Activated CD8-positive, alpha-beta memory T cell treated with anti-CD3 and anti-CD28 coated beads for 36 hours (primary cell): ENCODE measurements around the gene AKT1S1. TPM values are rescaled to one million over a fixed set of nuclear protein-coding genes. Genes with fewer than 3 reads are reported as not detected.

ENCODE experiments used
- CTCF ChIA-PET: fragments of 350-600 bp; sonication (Branson Sonifier 250); formaldehyde crosslinking; loops from one replicate; lab custom pipeline; 2021; ENCODE audit warnings: antibody characterized with exemption; lab: Charles Lee
- POLR2A ChIA-PET: fragments of 350-600 bp; sonication (Branson Sonifier 250); formaldehyde crosslinking; loops from one replicate; lab custom pipeline; 2021; ENCODE audit warnings: antibody characterized with exemption; lab: Charles Lee
- total RNA-seq, 2 experiments: library from RNA; stranded (reverse); gene quantifications; one replicate each; pipeline ENCODE4 v1.2.3, GENCODE V29; 2021

Gene AKT1S1
- total RNA-seq, 2 experiments from 2014 or later = 31.7 TPM

- ChIA-PET POLR2A (interaction anchor here (0.6 to 1.6 kb wide), 3 partner anchors 38 to 109 kb away, joined by 3 to 4 read pairs (median 4); partner anchors contain the start of gene NUP62), CTCF (interaction anchor here (0.7 to 2.1 kb wide), 8 partner anchors 8 to 172 kb away, joined by 3 to 11 read pairs (median 4); partner anchors contain the start of genes AKT1S1, PTOV1 and TBC1D17)
These were observed 12.7 kb upstream of the AKT1S1 start for GRCh38 chr19:49889687-49890348.

- CTCF ChIA-PET = interaction anchor here (0.8 to 2.1 kb wide), 5 partner anchors 8 to 39 kb away, joined by 3 to 11 read pairs (median 3); partner anchors contain the start of genes AKT1S1, PTOV1 and TBC1D17
These were observed 12.0 kb upstream of the AKT1S1 start for GRCh38 chr19:49889038-49889686.

DNA sequence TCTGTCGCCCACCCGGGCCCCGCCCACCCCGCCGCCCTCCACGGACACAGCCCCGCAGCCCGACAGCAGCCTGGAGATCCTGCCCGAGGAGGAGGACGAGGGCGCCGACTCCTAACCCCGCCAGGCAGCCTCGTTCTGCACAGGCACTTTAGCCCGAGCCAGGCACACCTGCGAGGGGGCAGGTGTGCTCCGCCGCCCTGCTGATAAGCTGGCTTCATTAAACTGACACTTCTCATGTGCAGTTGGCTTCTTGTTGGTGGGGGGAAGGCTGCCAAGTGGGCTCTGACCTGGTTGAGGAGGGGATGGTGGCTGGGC lies 11.3 kb upstream of the AKT1S1 start:
- POLR2A ChIA-PET = interaction anchor here (0.6 to 1.1 kb wide), 3 partner anchors 41 to 216 kb away, joined by 3 to 6 read pairs (median 6); no protein-coding TSS in a partner anchor
- CTCF ChIA-PET = no interaction called here

More at GRCh38 chr19:49889038-49889686, 12.0 kb upstream of the AKT1S1 start:
- POLR2A ChIA-PET = interaction anchor here (1.6 kb wide), 1 partner anchor 40 kb away, joined by 4 read pairs; the partner anchor contains the start of gene NUP62

DNA sequence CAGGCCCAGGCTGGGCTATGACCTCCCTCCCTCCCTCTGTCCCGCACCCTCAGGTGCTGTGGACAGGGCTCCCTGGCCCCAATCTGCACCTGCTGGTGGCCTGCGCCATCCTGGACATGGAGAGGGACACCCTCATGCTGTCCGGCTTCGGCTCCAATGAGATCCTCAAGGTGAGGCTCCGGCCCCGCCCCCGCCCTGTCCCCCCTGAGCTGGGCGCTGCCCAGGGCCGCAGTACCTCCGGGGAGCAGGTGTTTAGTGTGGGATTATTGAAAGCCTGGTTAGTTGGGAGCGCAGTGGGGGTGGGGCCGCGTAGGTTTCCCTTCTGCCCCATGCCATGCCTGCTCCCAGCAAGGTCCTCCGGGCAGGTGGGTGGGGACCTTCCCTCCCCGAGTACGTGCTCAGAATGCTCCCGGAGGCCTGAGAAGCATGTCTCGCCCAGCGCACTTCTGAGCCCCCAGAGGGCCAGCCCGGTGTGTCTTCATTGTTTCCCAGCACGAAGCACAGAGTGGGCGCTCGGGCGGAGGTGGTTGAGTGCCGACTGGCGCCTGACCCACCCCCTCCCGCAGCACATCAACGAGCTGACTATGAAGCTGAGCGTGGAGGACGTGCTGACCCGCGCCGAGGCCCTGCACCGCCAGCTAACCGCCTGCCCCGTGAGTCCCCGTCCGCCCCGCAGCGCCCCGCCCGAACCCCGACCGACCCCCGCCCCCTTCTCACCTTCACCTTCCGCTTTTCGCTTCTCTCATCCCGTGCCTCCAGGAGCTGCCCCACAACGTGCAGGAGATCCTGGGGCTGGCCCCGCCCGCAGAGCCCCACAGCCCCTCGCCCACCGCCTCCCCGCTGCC lies 10.7 kb upstream of the AKT1S1 start:
- POLR2A ChIA-PET = interaction anchor here (0.6 to 1.1 kb wide), 3 partner anchors 42 to 215 kb away, joined by 3 to 6 read pairs (median 6); no protein-coding TSS in a partner anchor

DNA sequence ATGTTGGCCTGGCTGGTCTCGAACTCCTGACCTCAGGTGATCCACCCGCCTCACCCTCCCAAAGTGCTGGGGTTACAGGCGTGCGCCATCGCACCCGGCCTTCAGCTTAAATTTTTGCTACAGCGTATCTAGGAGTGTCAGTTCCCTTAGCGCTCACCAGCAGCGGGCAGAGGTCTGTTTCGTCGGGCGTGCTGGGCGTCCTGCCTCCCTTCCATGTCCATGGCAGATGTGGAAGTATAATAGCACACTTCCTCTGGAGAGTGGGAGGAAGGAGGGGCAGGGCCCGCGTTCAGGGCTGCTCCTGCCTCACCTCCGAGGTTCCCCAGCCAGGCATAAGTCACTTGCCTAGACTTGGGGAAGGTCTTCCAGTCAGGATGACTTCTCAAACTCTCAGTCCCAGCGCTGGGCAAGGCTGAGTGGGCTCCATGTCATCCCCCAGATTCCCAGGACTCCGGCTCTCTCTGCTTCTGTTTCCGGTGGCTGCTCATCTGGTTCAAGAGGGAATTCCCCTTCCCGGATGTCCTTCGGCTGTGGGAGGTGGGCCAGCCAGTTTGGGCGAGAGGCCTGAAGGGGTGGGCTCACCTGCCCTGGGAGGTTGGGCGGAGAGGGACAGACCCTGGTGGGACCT lies 10.0 kb upstream of the AKT1S1 start:
- ChIA-PET CTCF (interaction anchor here (1.0 kb wide), 1 partner anchor 51 kb away, joined by 3 read pairs; no protein-coding TSS in a partner anchor), POLR2A (interaction anchor here (0.6 to 1.0 kb wide), 2 partner anchors 26 to 34 kb away, joined by 3 read pairs; no protein-coding TSS in a partner anchor)

More for the DNA sequence above, 10.7 kb upstream of the AKT1S1 start:
- CTCF ChIA-PET = no interaction called here

DNA sequence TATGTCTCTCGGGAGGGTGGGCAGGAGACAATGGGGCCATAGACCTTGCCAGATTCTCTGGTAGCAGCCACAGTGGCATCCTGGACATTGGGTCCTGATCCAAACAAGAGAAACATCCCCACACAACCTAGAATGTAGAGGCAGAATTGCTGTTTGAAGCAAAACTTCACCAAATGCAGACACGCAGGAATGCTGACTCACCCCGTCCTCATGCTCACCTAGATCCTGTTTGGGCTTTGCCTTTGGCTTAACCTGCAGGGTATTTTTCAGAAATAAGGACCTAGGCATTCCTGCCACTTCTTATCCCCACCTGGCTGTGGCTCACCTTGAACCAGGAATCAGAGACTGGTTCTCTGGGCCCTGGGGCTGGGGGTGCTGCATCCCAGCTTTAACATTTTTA lies 7.6 kb upstream of the AKT1S1 start:
- ChIA-PET CTCF (no interaction called here), POLR2A (interaction anchor here (0.7 kb wide), 1 partner anchor 71 kb away, joined by 3 read pairs; no protein-coding TSS in a partner anchor)

- CTCF ChIA-PET = no interaction called here
These were observed 7.0 kb upstream of the AKT1S1 start for GRCh38 chr19:49884109-49884508.

DNA sequence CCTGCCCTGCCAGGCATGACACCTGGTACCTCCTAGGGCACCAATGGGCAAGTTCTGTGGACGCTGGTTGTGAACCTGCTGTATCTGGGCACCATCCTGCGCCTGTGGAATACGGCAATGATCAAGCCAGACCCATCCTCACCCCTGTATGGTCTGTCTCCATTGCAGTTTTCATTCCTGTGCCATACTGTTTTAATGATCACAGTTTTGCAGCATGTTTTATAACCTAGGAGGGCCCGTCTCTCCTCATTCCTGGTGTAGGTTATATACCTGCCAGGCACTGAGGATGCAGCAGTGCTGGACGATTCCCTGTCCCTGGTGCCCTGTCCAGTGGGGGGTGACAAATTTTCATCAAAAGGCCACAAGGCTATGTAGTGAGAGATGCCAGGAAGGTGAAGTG lies 5.9 kb upstream of the AKT1S1 start:
- POLR2A ChIA-PET = no interaction called here

More at GRCh38 chr19:49884109-49884508, 7.0 kb upstream of the AKT1S1 start:
- POLR2A ChIA-PET = no interaction called here

GRCh38 chr19:49882643-49883042 lies 5.5 kb upstream of the AKT1S1 start:
- ChIA-PET POLR2A (no interaction called here), CTCF (no interaction called here)

More for the DNA sequence above, 5.9 kb upstream of the AKT1S1 start:
- CTCF ChIA-PET = no interaction called here

DNA sequence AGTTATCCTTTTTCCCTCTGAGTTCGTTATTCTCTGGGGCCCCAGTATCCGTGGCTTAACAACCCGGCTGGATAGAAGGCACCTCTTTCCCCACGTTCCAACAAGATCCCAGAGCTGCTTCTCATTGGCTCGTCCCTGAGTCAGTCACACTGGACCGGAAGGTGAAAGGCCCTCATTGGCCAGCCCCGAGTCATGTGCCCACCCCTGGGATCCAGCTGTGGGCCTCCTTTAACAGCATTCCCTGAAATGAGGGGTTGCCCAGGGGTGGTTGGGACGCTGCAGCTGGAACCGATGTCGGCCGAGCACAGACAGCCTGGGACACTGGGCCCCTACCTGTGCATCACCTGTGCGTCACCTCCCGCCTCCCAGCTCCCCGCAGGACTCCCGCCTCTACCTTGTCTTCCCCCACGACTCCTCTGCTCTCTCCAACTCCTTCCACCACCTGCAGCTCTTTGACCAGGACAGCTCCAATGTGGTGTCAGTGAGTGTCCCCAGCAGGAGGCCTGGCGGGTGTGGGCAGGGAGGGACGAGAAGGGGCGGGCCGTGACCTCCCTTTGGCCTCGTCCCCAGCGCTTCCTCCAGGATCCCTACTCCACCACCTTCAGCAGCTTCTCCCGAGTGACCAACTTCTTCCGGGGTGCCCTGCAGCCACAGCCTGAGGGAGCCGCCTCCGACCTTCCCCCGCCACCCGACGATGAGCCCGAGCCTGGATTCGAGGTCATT lies 4.7 kb upstream of the AKT1S1 start:
- POLR2A ChIA-PET = interaction anchor here (0.9 kb wide), 1 partner anchor 12 kb away, joined by 5 read pairs; no protein-coding TSS in a partner anchor
- CTCF ChIA-PET = interaction anchor here (1.1 kb wide), 1 partner anchor 8 kb away, joined by 4 read pairs; no protein-coding TSS in a partner anchor

DNA sequence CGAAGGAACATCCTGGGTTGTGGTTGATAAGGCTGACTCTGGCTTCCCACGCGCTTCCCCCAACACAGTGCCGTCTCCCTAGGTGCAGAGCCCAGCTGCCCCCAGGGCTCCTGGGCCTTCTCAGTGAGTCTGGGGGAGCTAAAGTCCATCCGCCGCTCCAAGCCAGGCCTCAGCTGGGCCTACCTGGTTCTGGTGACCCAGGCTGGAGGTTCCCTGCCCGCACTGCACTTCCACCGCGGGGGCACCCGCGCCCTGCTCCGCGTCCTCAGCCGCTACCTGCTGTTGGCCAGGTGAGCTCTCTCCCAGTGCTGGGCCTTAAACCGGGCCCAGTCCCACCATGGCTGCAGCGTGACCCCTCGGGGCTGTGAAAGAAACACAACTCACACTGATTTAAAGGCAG lies 4.0 kb upstream of the AKT1S1 start:
- POLR2A ChIA-PET = interaction anchor here (0.9 kb wide), 1 partner anchor 13 kb away, joined by 5 read pairs; no protein-coding TSS in a partner anchor
- CTCF ChIA-PET = interaction anchor here (1.1 kb wide), 1 partner anchor 9 kb away, joined by 4 read pairs; no protein-coding TSS in a partner anchor

GRCh38 chr19:49880162-49880869 lies 3.2 kb upstream of the AKT1S1 start:
- ChIA-PET POLR2A (no interaction called here), CTCF (interaction anchor here (0.7 kb wide), 1 partner anchor 10 kb away, joined by 3 read pairs; no protein-coding TSS in a partner anchor)

DNA sequence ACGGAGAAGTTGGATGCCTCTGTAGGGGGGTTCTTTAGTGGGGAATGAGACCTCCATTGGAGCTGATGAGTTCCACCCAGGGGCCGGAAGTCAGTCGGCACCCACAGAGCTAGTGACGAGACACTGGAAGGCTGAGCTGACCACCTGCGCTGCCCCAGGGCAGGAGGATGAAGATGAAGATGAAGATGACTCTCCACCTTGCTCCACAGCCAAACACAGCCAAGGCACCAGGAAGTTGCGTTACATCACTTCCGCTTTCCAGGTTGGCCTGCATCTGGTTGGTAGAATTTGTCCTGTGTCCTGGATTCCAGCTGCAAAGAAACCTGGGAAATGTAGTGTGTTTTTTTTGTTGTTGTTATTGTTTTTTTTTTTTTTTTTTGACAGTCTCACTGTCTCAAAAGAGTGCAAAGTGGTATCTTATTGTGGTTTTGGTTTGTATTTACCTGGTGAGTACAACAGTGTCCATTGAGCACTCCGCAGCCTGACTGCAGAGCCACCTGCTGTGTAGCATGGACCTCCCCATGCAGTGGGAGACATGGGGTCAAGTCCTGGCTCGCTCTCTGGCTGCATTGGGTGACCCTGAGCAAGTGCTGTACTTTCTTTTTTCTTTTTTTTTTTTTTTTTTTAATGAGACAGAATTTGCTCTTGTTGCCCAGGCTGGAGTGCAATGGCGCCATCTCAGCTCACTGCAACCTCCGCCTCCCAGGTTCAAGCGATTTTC lies 2.2 kb upstream of the AKT1S1 start:
- CTCF ChIA-PET = interaction anchor here (0.7 kb wide), 1 partner anchor 11 kb away, joined by 3 read pairs; no protein-coding TSS in a partner anchor
- POLR2A ChIA-PET = no interaction called here

DNA sequence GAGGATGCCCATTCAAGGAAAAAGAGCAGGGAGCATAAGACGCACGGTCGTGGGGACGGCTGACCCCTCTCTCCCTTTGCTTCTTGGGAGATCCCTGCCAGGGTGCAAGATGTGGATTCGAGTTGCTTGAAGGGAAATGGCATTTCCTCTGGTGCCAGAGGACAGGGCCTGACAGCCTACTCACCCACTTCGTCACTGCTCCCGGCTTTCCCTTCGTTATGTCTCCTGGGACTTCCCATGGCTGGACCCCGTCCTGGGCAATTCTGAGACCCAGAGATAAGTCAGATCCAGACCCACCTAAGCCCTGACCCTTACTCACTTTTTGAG lies 1.6 kb upstream of the AKT1S1 start:
- ChIA-PET CTCF (no interaction called here), POLR2A (no interaction called here)

DNA sequence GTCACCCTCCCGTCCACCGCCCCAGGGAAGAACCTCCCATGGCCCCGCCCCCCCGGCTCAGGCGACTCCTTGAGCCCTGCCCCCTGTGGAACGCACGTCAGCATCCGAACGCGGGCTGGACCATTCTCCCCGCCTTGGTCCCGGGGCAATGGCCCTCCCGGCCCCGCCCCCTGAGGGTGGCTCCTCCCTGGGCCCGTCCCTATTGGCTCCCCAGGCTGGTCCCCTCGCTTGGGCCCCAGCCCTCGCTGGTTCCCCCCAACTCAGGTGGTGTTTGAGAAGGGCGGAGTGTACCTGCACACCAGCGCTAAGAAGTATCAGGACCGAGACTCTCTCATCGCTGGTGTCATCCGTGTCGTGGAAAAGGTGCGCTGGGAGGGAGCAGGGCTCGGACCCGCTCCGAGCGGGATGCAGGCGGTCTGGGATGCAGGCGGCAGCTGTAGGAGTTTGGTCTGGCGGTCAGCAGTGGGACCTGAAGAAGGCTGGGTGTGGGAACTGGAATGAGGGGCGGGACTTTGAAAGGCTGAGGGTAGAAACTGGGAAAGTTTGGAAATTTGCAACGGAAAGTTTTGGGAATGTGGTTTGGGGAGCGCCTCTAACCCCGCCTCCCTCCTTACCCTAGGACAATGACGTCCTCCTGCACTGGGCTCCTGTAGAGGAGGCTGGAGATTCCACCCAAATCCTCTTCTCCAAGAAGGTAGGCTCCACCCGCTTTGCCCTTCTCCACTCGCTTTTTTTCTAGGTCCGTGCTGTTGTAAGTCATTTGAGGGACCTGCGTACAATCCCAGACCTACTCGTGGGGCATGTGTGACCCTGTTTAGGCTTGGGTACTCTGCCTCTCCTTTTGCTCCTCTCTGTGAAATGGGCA lies 956 bp upstream of the AKT1S1 start:
- POLR2A ChIA-PET = interaction anchor here (0.8 kb wide), 1 partner anchor 51 kb away, joined by 8 read pairs; the partner anchor contains the start of genes ATF5 and NUP62
- CTCF ChIA-PET = no interaction called here
